GM13976 (cell line): Measurements from ENCODE around the gene BTG2.

Experiments used
- DNase-seq: peaks from one replicate; pipeline ENCODE4 v3.0.0; 2012; ENCODE audit warnings: low spot score
- CTCF ChIP-seq: IDR thresholded peaks from 2 replicates; pipeline ENCODE4 v1.5.1; 2012; ENCODE audit warnings: borderline replicate concordance, mild to moderate bottlenecking; ENCODE audit not compliant: insufficient read depth; ENCODE audit errors: extremely low read depth, missing control alignments, control extremely low read depth
- in situ Hi-C: fragments of 300-500 bp; cut with MboI; formaldehyde crosslinking; loops from one replicate; pipeline ENCODE4 v1.12.0; 2022; ENCODE audit warnings: low sequenced_read_pairs, mixed read lengths, inconsistent platforms; ENCODE audit not compliant: unreplicated experiment

BTG2 gene

DNA sequence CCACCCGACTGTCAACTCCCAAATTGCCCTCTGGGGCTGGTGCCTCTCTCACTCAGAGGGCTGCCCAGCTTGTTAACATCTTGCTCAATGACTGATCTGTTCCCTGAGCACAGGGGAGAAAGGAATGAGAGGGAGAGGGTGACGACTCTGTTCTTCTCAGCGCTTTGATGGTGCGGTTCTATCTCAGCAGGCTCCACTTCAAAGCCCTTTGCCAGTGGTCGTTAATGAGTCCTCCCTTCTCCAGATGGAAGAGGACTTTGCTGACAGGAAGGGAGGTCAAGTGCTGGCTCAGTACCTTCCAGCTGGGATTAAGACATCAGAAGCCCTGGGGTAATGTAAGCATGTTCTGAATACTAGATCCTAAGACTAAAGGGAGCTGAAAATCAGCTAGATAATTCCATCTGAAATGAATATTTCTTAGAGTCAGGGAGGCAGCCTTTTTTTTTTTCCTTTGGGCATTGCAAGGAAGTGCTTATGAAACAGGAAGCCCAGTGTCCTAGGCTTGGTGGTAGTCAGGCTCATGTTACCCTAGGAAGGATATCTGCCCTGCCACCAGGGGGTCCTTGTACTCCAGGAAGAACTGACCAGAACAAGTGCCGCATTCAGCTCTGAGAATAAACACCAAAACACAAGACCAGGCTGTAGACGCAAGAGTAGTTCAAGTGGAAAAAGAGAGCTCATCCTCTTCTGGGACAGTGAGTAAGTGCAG, 40.9 kb downstream of the BTG2 start:
- no peak for TF ChIP-seq CTCF
- DNase-seq = no peak
- in situ Hi-C loops = no loop called here

- no peak for DNase-seq
- in situ Hi-C loops = no loop called here
- TF ChIP-seq CTCF = no peak
These were observed 41.4 kb downstream of the BTG2 start for GRCh38 chr1:203346769-203347102.

DNA sequence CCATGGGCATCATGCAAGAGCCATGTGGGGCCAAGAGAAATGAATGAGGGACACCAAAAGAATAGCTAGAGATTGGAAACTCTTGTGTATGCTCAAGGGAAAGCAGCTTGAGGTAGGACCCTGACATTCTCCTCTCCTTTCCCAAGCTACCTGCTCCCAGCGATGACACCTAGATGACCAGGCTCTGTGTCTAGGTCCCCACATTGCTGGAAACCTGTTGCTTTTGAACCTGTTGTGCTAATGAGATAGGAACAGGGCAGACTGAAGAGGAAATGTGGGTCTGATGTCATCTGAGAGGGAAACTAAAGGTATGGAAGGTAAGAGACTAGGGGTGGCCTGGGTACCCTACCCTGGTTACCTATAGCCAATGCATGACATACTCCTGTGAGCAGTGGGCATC, 43.8 kb downstream of the BTG2 start:
- in situ Hi-C loops = no loop called here
- no peak for DNase-seq
- TF ChIP-seq CTCF = no peak

- no peak for TF ChIP-seq CTCF
- in situ Hi-C loops = loop anchor here (25.0 kb wide), 1 partner anchor 362 kb away; no protein-coding TSS in a partner anchor
These were observed 44.6 kb downstream of the BTG2 start for GRCh38 chr1:203349773-203350524.

GRCh38 chr1:203351037-203351625, 45.8 kb downstream of the BTG2 start, which contains the start of gene FMOD:
TSS of gene FMOD (minus strand) at chr1:203351122. CDS start at chr1:203348270, 2,852 bp downstream.
- in situ Hi-C loops = loop anchor here (25.0 kb wide), 1 partner anchor 361 kb away; no protein-coding TSS in a partner anchor
- DNase-seq = no peak
- no peak for TF ChIP-seq CTCF

More at GRCh38 chr1:203349773-203350524, 44.6 kb downstream of the BTG2 start:
- no peak for DNase-seq

GRCh38 chr1:203353486-203353885, 48.2 kb downstream of the BTG2 start:
- DNase-seq = no peak
- TF ChIP-seq CTCF = no peak
- in situ Hi-C loops = loop anchor here (25.0 kb wide), 1 partner anchor 359 kb away; no protein-coding TSS in a partner anchor
